ENCODE results near the gene CNTRL. TPM values are rescaled to one million over a fixed set of nuclear protein-coding genes. Genes with fewer than 3 reads are reported as not detected.

Gene CNTRL
- total and polyA plus RNA-seq, 2 of the 8 experiments (the other 6 are each of a cell fraction or from before 2014, with no cell fraction given), result 5.1 to 13.9 TPM

- TF ChIP-seq TEAD4 (IDR thresholded peaks at IDR 0.05; ENCODE audit: low read depth, low read length) (no peak), EGR1 (IDR thresholded peaks at IDR 0.05; ENCODE audit: borderline replicate concordance, low read depth, low read length) (no peak), CHD2 (IDR thresholded peaks at IDR 0.05; ENCODE audit: low read length) (no peak), POU5F1 (IDR thresholded peaks at IDR 0.05; ENCODE audit: low read depth, low read length) (no peak), SRF (IDR thresholded peaks at IDR 0.05; ENCODE audit: low read depth, low read length) (no peak), SIN3A (conservative IDR thresholded peaks at IDR 0.05 in 1 of 2, IDR thresholded peaks at IDR 0.05 in 1 of 2; ENCODE audit: low read depth in 1 of 2, low read length in 2 of 2) (no peak), EP300 (IDR thresholded peaks at IDR 0.05; ENCODE audit: borderline replicate concordance in 1 of 2, low read depth in 2 of 2, low read length in 2 of 2) (no peak), BRCA1 (IDR thresholded peaks at IDR 0.05; ENCODE audit: low read depth, low read length) (no peak), MAFK (IDR thresholded peaks at IDR 0.05; ENCODE audit: low read depth, low read length) (no peak)
- TF ChIP-seq, protein P1, sequence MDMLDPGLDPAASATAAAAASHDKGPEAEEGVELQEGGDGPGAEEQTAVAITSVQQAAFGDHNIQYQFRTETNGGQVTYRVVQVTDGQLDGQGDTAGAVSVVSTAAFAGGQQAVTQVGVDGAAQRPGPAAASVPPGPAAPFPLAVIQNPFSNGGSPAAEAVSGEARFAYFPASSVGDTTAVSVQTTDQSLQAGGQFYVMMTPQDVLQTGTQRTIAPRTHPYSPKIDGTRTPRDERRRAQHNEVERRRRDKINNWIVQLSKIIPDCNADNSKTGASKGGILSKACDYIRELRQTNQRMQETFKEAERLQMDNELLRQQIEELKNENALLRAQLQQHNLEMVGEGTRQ (IDR thresholded peaks at IDR 0.05; ENCODE audit: low read length), result no peak
- TF ChIP-seq, protein P2, sequence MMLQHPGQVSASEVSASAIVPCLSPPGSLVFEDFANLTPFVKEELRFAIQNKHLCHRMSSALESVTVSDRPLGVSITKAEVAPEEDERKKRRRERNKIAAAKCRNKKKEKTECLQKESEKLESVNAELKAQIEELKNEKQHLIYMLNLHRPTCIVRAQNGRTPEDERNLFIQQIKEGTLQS (IDR thresholded peaks at IDR 0.05; ENCODE audit: insufficient read depth, low read depth, low read length), result no peak
- no peak for FAIRE-seq
- Histone ChIP-seq H2BK120ac (replicated peaks; ENCODE audit: low read depth, low read length) (no peak overlapping the region), H3K14ac (ENCODE audit: insufficient read length) (no peak overlapping the region), H4K8ac (ENCODE audit: extremely low read depth, insufficient read depth, low read length) (no peak overlapping the region), H4K91ac (replicated peaks; ENCODE audit: insufficient read length, low read length) (no peak overlapping the region), H2AFZ (ENCODE audit: low read length) (no peak overlapping the region), H2AK5ac (ENCODE audit: low read depth, low read length) (no peak overlapping the region), H3K4me3 (ENCODE audit: extremely low read depth in 1 of 4, insufficient read depth in 2 of 4, low read depth in 3 of 4, low read length in 4 of 4) (no peak overlapping the region), H3K36me3 (ENCODE audit: control insufficient read depth in 2 of 4, insufficient read depth in 4 of 4, low read length in 3 of 4) (no peaks in the 10 kb centered on the region), H3K4me1 (replicated peaks in 1 of 4; ENCODE audit: control insufficient read depth in 3 of 4, insufficient read depth in 4 of 4, low read length in 3 of 4) (peaks cover 0 to 8% (median 4%) of the 10 kb centered on the region in 4 experiments; a peak in 4 of 7 replicates), H4K5ac (ENCODE audit: insufficient read length, low read depth, low read length) (no peak overlapping the region), H3K18ac (ENCODE audit: extremely low read depth, low read length) (no peak overlapping the region), H3K4me2 (ENCODE audit: insufficient read depth in 1 of 2, low read depth in 2 of 2, low read length in 2 of 2) (0 out of 4 replicates have a peak overlapping the region, but pooled peaks of 1 of the 2 experiments have one; percentile 35), H3K79me1 (ENCODE audit: low read depth, low read length) (no peaks in the 10 kb centered on the region), H3K27ac (ENCODE audit: low read depth, low read length) (no peak overlapping the region), H3K4ac (replicated peaks; ENCODE audit: insufficient read length, low read depth, low read length) (no peak overlapping the region), H3K9ac (replicated peaks in 1 of 4; ENCODE audit: extremely low read depth in 1 of 4, low read depth in 3 of 4, low read length in 3 of 4) (no peak overlapping the region), H2BK20ac (ENCODE audit: low read length) (no peak overlapping the region), H3K27me3 (replicated peaks in 1 of 4; ENCODE audit: control insufficient read depth in 3 of 4, extremely low read depth in 1 of 4, insufficient read depth in 3 of 4, low read length in 3 of 4) (peaks cover 0 to 3% (median 0%) of the 10 kb centered on the region in 4 experiments; a peak in 2 of 7 replicates), H2BK15ac (ENCODE audit: low read length) (no peak overlapping the region), H3K23ac (ENCODE audit: insufficient read length) (no peak overlapping the region), H2BK5ac (ENCODE audit: low read depth, low read length) (no peak overlapping the region), H3K79me2 (ENCODE audit: control insufficient read depth in 1 of 2, insufficient read depth in 2 of 2, low read length in 2 of 2) (no peaks in the 10 kb centered on the region), H3K56ac (replicated peaks; ENCODE audit: insufficient read length, low read depth, low read length) (no peak overlapping the region), H3K9me3 (ENCODE audit: insufficient read depth in 2 of 2, low read depth in 1 of 2, low read length in 1 of 2) (no peaks in the 10 kb centered on the region), H3K23me2 (ENCODE audit: low read depth, low read length) (0 out of 2 replicates have a peak, but pooled peaks cover 2% of the 10 kb centered on the region), H2BK12ac (ENCODE audit: low read depth, low read length) (no peak overlapping the region), H4K20me1 (replicated peaks in 1 of 2; ENCODE audit: control insufficient read depth in 1 of 2, insufficient read depth in 2 of 2, low read length in 2 of 2) (no peaks in the 10 kb centered on the region)
- no peak for DNase-seq (ENCODE audit: low read depth in 1 of 2, low spot score in 2 of 2)
- POLR2A ChIA-PET (ENCODE audit: partially characterized antibody), result no interaction called here
- CTCF ChIA-PET (ENCODE audit: partially characterized antibody), result interaction anchor here (0.6 to 1.5 kb wide), 3 partner anchors 9 to 191 kb away, joined by 3 read pairs; no protein-coding TSS in a partner anchor
- WGBS, 2 experiments (ENCODE audit: extremely low coverage in 1 of 2, insufficient coverage in 1 of 2, insufficient read length in 1 of 2, insufficient replicate concordance in 2 of 2, low coverage in 1 of 2, low lambda C conversion rate in 2 of 2, missing lambda C conversion rate in 1 of 2), result 94% methylated on average over 2 of the region's 2 CpGs; no CpG with 5 or more reads in 1 of the 2 experiments
Measured at GRCh38 chr9:121207371-121207940, 132.7 kb downstream of the CNTRL start.
